GM18498 (cell line): ENCODE data around the gene DUSP10.

ENCODE experiments used
- ATAC-seq: cut with Tn5 transposase; IDR thresholded peaks from one replicate; pipeline ENCODE4 v1.9.1; 2021; ENCODE audit warnings: mild to moderate bottlenecking, moderate library complexity; ENCODE audit not compliant: unreplicated experiment

Gene DUSP10

GRCh38 chr1:221741703-221742554, at the start of gene DUSP10:
Gene DUSP10, minus strand, starts transcription at chr1:221742089. Its CDS starts 2,345 bp downstream, at chr1:221739744.
- ATAC-seq, result peak; percentile 81

DNA sequence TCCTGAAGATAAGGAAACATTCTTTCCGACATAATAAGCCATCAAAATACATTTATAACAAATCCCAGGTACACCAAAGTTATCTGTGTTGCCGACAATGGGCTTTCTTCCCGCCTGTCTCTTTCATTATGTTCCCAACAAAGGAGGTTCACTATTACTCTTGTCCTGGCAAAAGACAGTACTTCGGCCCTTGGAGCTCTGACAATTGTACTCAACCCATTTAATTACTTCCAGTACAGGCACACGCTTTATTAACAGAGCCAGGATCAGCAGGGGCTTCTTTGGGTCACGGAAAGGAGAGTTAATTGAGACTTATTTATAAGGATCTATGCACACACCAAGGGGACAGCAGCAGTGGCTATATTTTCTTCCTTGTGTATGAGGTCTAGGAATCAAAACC, 46.6 kb upstream of the DUSP10 start:
- no peak for ATAC-seq

GRCh38 chr1:221786647-221787046, 44.8 kb upstream of the DUSP10 start:
- ATAC-seq, result no peak

DNA sequence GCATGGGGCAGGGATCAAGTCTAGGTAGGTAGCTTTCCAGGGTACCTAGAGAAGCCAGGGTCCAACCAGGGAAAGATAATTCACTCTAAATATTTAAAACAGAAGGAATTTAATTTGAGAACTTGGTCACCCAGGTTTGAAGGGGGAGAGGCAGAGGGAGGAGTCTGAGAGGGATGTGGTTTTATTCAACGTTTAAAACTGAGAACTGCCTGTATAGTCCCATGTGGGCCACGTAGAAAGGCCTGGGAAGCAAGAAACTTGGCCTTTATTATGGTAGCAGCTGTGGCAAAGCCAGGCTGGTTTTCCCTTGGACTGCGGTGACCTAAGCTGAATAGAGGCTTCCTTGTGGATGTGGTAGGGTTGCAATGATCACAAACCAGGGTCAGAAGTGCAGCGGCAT, 42.0 kb upstream of the DUSP10 start:
- no peak for ATAC-seq

GRCh38 chr1:221783437-221783836, 41.5 kb upstream of the DUSP10 start:
- no peak for ATAC-seq

GRCh38 chr1:221782970-221783369, 41.1 kb upstream of the DUSP10 start:
- ATAC-seq, result no peak

DNA sequence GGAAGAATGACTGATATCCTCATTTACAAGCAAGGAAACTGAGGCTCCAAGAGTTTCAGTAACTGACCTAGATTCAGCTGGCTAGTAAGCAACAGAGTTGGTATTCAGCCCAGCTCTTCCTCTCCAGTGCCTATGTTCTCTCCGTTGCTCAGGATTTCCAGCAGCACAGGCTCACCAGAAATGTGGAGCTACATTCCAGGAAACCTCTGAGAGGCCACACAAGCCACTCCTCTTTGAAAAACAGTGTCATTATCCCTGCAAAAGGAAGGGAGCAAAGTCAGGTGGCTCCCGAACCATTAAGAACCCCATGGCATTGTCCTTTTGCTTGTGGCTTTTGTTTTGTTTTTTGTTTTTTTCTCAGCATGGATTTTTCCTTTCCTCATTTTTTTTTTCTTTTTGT, 40.6 kb upstream of the DUSP10 start:
- ATAC-seq, result no peak

DNA sequence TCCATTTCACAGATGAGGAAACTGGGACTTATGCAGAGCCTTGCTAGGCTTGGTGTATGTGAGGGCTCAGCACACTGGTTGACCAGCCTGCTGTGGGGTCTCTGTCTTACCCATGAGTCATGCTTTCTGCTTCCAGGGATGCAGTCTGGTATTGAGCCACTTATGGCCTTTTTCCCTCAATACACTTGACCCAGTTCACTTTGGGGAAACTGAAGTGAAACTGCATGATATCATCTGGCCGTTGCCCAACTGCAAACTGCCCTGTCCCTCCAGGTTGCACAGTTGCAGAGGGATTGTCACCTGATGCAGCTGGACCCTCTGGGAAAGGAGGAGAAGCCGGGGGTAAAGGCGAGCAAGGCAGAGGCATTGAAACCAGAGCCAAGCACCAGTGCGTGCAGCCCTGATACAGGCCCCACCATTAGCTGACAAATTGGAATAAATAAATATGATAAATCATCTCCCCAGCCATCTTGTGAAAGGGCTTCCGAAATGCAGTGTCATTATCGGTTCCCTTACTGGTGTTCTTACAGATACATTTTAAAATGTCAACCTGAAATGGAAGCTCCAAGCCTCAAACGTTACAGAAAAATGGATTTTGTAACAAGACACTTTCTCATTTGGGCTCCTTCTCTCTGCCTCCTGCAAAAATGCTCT, 39.3 kb upstream of the DUSP10 start:
- ATAC-seq, result no peak

DNA sequence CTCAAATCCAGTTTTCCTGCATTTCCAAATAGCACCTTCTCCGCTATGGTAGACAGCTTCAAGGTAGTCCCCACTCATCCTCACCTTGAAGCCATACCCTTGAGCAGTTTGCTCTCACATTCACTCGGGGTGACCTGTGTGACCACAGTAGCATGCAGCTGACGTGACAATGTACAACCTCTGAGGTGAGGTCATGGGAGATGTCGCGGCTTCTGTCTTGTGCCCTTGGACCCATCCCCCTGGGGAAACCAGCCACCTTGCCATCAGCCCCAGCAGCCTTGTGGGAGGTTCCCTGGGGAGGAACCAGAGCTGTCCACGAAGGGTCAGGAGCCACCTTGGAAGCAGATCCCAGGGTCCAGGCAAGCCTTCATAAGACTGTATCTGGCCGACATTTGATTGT, 38.3 kb upstream of the DUSP10 start:
- ATAC-seq, result no peak

DNA sequence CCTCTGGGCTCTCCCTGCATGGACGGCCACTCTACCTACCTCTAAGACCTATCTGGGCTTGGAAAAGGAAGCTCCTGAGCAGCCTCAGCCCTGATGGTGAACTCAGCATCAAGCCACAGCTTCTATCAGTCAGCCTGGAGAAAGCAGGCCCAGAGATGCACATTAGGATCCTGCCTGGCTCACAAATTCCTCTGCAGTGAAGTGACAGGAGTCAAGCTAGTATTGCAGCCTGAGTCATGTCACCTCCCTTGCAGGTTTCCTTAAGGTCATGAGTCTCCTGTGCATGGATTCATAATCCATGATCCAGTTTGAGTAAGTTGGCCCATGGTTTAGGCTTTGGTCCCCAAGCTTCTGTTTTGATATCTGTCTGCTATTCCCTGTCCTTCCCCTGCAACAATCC, 37.9 kb upstream of the DUSP10 start:
- ATAC-seq, result no peak

GRCh38 chr1:221778535-221779142, 36.8 kb upstream of the DUSP10 start:
- peak; percentile 29 for ATAC-seq

DNA sequence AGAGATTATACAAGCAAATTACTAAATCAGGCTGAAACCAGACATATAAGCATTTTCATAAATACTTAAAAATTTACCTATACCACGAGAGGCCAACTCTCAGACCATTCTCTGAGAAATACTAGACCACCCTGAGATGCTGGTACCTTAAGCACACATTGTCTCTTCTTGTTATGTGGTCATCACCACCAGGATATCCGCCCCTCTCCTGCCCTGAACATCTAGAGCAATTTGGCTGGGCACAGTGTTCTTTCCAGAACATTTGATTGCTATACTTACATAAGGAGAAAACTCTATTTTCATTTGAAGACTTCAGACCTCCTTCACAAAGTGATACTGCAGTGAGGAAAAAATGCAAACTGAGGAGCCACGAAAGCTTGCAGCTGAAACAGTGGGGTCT, 36.2 kb upstream of the DUSP10 start:
- peak; percentile 38 for ATAC-seq

DNA sequence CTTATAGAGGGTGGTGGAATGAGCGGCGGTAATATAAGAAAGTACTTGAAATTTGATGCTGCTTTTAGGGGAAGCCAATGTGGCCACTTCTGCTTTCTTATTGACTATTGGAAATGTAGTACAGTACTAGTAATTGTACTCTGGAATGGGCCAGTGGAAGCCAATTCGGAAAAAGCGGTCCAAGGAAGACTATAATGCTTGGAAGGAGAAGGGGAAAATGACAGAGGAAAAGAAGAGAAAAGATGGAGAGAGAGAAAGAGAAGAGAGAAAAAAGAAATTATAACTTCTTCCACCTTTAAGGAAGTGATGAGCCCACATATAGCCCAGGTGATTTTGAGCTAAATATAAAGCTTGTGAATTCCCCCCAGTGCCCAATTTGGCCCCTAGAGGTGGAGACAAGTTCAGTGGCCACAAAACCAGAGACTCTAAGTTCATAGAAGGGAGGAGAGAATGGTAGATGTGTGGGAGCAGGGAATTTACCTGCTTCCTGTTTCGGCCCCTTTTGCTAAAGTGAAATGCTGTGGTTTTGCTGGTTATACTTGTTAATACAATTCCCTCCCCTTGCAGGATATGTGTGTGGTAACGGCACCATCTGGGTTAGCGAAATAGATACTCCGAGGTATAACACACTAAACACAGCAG, 35.7 kb upstream of the DUSP10 start:
- peak; percentile 69 for ATAC-seq

GRCh38 chr1:221776495-221777301, 34.8 kb upstream of the DUSP10 start:
- peak; percentile 43 for ATAC-seq

DNA sequence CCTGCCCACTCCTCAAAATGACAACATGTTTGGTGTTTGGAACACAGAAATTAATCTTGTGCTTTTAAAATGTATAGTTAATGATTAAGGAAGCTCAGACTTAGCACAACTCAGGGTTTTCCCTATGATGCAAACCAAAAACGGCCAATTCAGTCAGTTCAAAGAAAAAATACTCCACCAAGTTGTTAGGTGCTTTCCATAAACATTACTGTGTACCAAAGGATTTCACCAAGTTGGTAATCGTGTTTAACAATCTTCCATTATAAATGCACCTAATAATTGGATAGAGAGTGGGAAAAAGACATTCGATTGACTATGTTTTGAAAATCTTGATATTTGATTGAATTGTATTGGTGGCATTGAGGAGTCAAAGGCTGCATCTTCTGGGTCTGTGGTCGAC, 33.3 kb upstream of the DUSP10 start:
- ATAC-seq, result no peak

GRCh38 chr1:221774054-221774842, 32.4 kb upstream of the DUSP10 start:
- ATAC-seq, result no peak

DNA sequence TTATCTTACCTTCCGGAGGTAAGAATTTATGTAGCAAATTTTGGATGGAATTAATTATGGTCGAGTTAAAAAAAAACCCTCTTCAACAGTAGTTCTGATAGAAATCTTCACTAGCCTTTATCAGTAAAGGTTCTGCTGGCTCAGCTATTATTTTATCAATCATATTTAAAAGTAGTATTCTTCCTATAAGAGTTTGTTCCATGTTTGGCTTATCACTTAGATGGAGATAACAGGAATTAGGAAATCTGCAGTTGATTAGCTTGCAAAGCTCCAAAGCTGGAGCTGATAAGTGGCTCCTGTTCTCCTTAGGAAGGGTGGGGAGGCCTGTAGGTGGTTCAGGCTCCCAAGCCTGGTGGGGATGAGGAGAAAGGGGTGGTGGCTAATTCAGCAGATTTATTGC, 31.5 kb upstream of the DUSP10 start:
- ATAC-seq, result no peak

DNA sequence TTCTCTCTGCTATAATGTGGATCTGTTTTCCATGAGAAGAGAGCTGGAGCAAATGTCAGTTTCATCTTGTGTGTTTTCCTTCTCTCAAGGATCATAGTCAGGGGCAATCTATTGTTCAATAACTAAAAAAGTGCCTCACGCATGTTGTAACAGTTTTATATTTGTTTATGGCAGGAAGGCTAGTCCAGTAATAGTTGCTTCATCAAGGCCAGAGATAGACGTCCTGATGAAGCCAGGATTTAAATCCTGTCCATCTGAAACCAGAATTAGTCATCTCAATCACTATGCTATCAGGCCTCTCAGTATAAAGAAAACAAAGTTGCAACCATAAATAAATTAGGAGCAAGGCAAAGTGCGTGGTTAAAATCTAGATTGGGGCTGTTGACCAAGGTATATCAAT, 30.2 kb upstream of the DUSP10 start:
- no peak for ATAC-seq

GRCh38 chr1:221768444-221769066, 26.7 kb upstream of the DUSP10 start:
- ATAC-seq, result no peak
